ENCODE data around the gene COL4A1. TPM values are rescaled to one million over a fixed set of nuclear protein-coding genes. Genes with fewer than 3 reads are reported as not detected.
"Not testable (repeated sequence)": the region's sequence is repeated elsewhere in the genome, so short reads cannot be mapped to it uniquely, and the experiment has no call there.

Gene COL4A1
- total RNA-seq, 2 experiments from 2014 or later = not detected

DNA sequence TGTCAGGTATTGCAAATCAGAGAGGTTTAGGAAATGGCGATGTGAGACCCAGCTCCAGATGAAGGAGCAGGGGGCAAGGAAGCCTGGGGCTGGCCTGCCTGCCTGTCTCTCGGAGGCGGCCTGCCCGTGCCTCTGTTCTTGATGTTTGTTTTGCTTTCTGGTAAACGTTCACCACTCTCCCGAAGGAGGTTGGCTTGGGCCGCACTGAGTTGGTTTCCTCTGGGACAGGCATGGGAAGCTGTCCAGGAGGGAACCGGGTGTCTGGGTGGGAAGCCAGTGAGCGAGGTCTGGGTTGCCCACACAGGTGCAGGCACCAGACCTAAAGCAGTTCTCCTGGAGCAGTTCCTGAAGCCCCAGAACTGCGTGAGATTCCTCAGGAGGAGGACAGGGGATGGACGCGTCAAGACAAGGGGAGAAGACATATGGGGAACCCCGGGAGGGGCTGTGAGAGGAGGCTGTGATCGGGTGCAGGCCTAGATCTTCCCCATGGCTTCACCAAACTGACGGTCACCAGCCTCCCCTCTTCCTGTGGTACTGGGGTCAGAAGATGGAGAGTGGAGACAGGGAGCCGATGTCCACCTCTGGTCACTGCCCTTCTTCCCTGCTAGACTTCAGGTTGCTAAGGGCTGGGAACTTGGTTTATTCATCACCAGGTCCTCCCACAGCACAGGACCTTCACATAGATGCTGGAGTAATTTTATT is 15.3 kb upstream of the COL4A1 start:
- Mint-ChIP-seq H3K27me3 (peaks cover 69% of the 10 kb centered on the region), H3K36me3 (no peaks in the 10 kb centered on the region)

DNA sequence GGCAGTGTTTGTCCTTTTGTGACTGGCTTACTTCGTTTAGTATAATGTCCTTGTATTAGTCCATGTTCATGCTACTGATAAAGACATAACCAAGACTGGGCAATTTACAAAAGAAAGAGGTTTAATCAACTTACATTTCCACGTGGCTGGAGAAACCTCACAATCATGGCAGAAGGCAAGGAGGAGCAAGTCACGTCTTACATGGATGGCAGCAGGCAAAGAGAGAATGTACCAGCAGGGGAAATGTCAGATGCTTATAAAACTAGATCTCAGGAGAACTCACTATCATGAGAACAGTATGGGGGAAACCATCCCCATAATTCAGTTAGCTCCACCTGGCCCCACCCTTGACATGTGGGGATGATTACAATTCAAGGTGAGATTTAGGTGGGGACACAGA is 14.6 kb upstream of the COL4A1 start:
- not testable (repeated sequence) for H3K9me3 Mint-ChIP-seq, H3K4me1 Mint-ChIP-seq, H3K27ac Mint-ChIP-seq, DNase-seq, H3K4me3 Mint-ChIP-seq, H3K36me3 Mint-ChIP-seq
- peaks cover 67% of the 10 kb centered on the region for H3K27me3 Mint-ChIP-seq

More for the DNA sequence above, 15.3 kb upstream of the COL4A1 start:
- no peak for DNase-seq
- Mint-ChIP-seq H3K9me3 (no peaks in the 10 kb centered on the region), H3K4me1 (peaks cover 6% of the 10 kb centered on the region), H3K4me3 (no peak overlapping the region), H3K27ac (no peak overlapping the region)

DNA sequence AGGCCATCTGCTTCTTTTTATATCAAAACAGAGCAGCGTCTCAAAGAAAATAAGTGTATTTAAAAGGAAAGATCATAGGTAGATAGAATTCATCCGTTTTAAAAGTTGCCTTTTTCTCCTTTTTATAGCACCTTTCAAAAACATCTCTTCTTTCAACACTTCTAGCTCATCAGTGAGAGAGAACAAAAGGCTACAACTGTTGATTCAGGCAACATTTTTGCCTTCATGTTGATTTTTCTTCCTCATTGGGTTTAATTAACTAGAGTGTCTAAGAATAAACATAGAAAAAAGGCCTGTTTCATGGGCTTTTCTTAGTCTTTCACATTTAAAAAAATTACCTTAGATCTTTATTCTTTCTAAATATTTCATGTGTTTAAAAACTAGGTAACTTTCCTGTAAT is 13.7 kb upstream of the COL4A1 start:
- H3K27me3 Mint-ChIP-seq = peaks cover 60% of the 10 kb centered on the region
- no peak for DNase-seq
- no peak overlapping the region for H3K27ac Mint-ChIP-seq
- H3K36me3 Mint-ChIP-seq = no peaks in the 10 kb centered on the region
- H3K4me3 Mint-ChIP-seq = no peak overlapping the region
- H3K4me1 Mint-ChIP-seq = peaks cover 6% of the 10 kb centered on the region
- no peaks in the 10 kb centered on the region for H3K9me3 Mint-ChIP-seq

DNA sequence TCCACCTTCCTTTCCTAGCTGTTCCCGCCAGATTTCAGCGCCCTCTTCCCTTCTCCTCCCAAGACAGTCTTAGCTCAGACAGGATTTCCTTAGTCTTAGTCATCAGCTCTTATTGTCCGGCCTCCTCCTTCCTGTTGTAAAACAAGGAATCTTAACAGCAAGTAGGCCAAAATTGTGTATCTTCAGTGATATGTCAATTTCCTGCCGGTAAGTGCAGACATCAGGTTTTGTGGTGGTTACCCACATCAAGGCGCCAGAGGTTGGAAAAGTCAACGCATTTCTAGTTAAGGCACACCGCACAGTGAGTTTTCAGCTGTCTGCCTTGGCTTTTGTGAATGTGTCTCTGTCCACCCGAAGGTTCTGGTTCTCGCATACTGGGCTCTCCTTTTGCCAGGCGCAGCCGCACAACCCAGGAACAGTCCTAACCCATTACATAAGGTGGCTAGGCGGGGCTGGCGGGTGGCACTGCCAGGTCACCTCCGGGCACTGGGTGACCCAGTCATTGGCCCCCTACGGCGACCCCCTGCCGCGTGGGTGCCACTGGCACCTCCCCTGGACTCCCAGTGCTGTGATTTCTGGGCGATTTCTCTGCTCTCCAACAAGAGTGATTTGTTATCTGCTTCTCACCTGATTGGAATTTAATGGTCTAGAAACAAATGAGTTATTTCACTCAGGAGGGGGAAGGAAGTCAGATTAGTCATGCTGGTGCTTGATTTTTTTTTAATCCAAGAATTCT is 13.0 kb upstream of the COL4A1 start:
- H3K27ac Mint-ChIP-seq = no peak overlapping the region
- H3K27me3 Mint-ChIP-seq = peaks cover 58% of the 10 kb centered on the region
- no peaks in the 10 kb centered on the region for H3K36me3 Mint-ChIP-seq
- H3K4me1 Mint-ChIP-seq = peaks cover 6% of the 10 kb centered on the region
- H3K9me3 Mint-ChIP-seq = no peaks in the 10 kb centered on the region
- peak; percentile 30 for DNase-seq
- no peak overlapping the region for H3K4me3 Mint-ChIP-seq

DNA sequence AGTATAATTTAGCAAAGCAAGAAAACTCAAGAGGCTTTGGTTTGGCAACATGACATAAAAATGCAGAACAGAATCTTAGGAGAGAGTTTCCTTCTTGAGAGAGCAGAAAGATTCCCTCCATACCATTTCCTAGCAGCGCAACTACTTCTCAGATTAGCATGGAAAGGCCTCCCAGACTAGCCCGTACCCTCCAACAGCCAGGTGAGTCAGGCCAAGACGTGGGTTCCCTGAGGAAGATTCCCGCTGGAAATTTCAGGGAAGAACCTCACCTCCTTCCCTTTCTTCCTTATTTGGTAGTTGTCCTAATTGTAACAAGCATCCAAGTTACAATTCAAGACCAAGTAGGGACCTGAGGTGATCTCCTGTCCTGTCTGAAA is 12.4 kb upstream of the COL4A1 start:
- H3K4me1 Mint-ChIP-seq = peaks cover 6% of the 10 kb centered on the region
- no peak overlapping the region for H3K4me3 Mint-ChIP-seq
- no peaks in the 10 kb centered on the region for H3K36me3 Mint-ChIP-seq
- DNase-seq = no peak
- no peak overlapping the region for H3K27ac Mint-ChIP-seq
- peaks cover 54% of the 10 kb centered on the region for H3K27me3 Mint-ChIP-seq
- H3K9me3 Mint-ChIP-seq = no peaks in the 10 kb centered on the region

DNA sequence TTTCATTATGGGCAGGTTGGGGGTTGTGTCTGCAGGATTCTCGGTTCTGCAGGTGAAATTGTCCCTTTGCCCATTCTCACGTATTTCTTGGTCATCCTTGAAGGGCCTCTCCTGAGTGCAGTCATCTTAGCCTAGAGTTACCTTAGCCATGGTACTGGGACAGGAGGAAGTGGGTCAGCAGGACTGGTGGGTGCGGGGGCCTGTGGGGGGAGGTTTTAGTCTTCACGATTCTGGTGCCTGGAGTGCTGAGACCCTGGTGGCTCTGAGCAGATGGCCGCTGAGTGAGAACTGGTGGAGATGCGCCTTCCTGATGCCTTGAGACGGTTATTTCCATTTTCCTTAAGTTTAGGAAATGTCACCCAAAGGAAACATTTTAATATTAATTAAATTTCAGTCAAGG is 12.0 kb upstream of the COL4A1 start:
- DNase-seq = no peak
- H3K27ac Mint-ChIP-seq = no peak overlapping the region
- H3K9me3 Mint-ChIP-seq = no peaks in the 10 kb centered on the region
- peaks cover 54% of the 10 kb centered on the region for H3K27me3 Mint-ChIP-seq
- no peak overlapping the region for H3K4me3 Mint-ChIP-seq
- peaks cover 6% of the 10 kb centered on the region for H3K4me1 Mint-ChIP-seq
- no peaks in the 10 kb centered on the region for H3K36me3 Mint-ChIP-seq

DNA sequence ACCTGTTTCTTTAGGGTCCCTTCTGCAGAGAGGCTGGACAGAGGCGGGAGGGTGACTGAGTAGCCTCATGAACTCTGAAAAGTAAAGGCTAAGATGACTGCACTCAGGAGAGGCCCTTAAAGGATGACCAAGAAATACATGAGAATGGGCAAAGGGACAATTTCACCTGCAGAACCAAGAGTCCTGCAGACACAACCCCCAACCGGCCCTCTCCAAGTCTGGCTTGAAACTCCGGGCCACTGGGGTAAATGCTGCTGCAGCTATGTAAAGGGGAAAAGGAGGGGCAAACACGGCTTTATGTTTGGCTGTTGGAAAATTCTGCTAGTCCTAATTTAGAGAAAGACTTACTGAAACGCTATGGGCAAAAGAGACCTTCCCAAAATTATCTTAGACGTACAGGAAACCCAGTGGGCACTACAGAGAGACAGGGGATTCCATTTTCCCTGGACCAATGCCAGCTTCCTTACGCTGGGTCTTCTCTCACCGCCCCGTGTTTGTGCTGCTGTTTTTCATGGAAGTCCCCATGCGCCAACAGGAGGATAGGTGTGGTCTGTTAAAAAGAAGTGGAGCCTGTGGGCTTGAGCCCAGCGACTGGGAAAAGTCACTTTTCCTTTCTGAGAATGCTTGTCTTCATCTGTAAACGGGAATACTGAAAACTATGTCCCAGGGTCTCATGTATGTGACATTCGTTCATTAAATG is 10.7 kb upstream of the COL4A1 start:
- Mint-ChIP-seq H3K27me3 (peaks cover 56% of the 10 kb centered on the region), H3K4me3 (no peak overlapping the region), H3K36me3 (no peaks in the 10 kb centered on the region), H3K27ac (no peak overlapping the region), H3K4me1 (peaks cover 6% of the 10 kb centered on the region), H3K9me3 (no peaks in the 10 kb centered on the region)
- DNase-seq = no peak

DNA sequence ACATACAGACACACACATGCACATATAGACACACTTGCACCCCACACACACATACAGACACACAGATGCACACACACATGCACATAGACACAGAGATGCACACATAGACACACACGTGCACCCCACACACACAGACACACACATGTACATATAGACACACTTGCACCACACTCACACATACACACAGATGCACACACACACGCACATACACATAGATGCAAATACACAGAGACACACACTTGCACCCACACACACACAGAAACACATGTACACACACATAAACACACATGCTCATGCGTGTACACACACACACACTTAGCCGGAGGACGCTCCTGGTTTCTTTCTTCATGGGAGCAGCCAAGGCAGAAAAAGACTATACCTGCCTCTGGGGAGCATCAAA is 10.1 kb upstream of the COL4A1 start:
- Mint-ChIP-seq H3K4me1 (peaks cover 6% of the 10 kb centered on the region), H3K27ac (no peak overlapping the region), H3K9me3 (no peaks in the 10 kb centered on the region), H3K4me3 (no peak overlapping the region), H3K36me3 (no peaks in the 10 kb centered on the region), H3K27me3 (peaks cover 56% of the 10 kb centered on the region)
- no peak for DNase-seq

DNA sequence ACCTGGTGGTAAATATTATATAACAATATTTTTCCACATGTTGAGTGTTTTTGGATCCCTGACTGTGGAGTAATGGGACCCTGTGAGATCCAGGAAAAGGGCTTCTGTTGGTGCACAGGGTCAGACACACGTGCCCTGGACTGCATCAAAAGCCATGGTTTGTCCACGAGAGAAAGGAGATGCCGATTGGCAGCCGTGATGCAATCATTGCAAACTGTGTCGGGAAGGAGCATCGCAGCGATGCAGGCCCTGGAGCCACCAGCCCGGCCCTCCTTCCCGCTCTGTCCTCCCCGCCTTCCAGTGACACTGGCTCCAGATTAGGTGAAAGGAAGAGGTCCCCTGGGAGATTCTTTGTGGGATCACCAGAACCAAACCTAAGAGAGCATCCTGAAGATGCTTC is 9.2 kb upstream of the COL4A1 start:
- H3K27ac Mint-ChIP-seq = no peak overlapping the region
- H3K9me3 Mint-ChIP-seq = no peaks in the 10 kb centered on the region
- peaks cover 56% of the 10 kb centered on the region for H3K27me3 Mint-ChIP-seq
- no peaks in the 10 kb centered on the region for H3K36me3 Mint-ChIP-seq
- peaks cover 6% of the 10 kb centered on the region for H3K4me1 Mint-ChIP-seq
- no peak for DNase-seq
- no peak overlapping the region for H3K4me3 Mint-ChIP-seq

DNA sequence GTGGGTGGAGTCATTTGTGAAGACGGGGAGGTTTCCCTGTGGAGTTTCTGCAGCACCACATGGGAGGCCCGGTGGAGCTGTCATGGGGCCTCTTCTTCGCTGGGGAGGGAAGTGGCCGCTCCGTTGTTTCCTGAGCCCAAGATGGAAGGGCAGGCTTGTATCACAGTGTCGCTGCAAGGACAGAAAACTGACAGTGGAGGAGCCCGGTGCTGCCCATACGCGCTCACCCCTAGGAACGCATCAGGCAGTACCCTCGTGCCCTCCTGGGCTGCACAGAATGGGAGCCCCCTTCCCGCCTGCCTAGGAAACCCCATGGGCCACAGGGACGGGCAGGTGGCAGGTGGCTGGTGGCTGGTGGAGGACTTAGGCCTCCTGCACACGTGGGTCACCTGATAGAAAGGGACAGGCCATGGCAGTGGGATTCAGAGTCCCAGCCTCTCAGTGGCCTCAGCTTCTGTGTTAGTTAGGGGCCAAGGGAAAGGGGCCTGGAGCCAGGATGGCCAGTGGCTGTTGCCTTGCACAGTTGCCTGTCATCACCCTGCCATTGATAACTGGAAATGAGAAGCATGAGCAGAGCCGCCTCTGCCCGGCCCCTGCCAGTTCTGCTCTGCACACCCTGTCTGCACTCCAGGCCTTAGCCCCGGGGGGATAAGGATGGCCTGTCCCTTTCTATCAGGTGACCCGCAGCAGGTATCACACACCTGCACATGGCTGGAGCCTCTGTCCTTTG is 7.7 kb upstream of the COL4A1 start:
- DNase-seq = no peak
- H3K27me3 Mint-ChIP-seq = peaks cover 69% of the 10 kb centered on the region
- peaks cover 2% of the 10 kb centered on the region for H3K4me1 Mint-ChIP-seq
- no peaks in the 10 kb centered on the region for H3K9me3 Mint-ChIP-seq
- H3K36me3 Mint-ChIP-seq = no peaks in the 10 kb centered on the region
- no peak overlapping the region for H3K27ac Mint-ChIP-seq
- H3K4me3 Mint-ChIP-seq = no peak overlapping the region

DNA sequence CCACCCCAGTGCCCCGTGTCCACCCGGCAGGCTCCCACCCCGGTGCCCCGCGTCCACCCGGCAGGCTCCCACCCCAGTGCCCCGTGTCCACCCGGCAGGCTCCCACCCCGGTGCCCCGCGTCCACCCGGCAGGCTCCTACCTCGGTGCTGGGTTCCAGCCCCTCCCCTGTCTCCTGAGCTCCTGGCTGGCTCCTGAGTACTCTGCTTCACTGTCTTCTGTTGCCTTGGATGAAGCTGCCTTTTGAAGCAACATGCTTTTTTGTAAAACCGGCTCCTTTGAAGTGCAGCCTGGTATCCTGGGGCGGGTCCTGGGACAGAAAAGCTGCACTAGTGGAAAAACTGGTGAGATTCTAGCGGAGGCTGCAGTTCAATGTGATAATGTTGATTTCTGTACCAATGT is 6.8 kb upstream of the COL4A1 start:
- H3K4me1 Mint-ChIP-seq, H3K27ac Mint-ChIP-seq, H3K4me3 Mint-ChIP-seq, H3K9me3 Mint-ChIP-seq, DNase-seq, H3K36me3 Mint-ChIP-seq: not testable (repeated sequence)
- H3K27me3 Mint-ChIP-seq = peaks cover 71% of the 10 kb centered on the region

DNA sequence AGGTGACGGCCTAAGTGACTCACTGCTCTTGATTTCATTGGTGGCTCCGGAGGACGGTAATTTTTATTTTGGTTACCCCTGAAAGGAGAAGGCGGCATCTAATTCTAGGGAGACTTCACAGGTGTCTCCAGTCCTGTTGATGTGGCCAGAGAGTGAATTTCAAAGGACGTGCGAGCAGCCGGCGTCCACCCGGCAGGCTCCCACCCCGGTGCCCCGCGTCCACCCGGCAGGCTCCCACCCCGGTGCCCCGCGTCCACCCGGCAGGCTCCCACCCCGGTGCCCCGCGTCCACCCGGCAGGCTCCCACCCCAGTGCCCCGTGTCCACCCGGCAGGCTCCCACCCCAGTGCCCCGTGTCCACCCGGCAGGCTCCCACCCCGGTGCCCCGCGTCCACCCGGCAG is 6.3 kb upstream of the COL4A1 start:
- DNase-seq, H3K36me3 Mint-ChIP-seq, H3K9me3 Mint-ChIP-seq, H3K27ac Mint-ChIP-seq, H3K4me3 Mint-ChIP-seq, H3K4me1 Mint-ChIP-seq: not testable (repeated sequence)
- H3K27me3 Mint-ChIP-seq = peaks cover 72% of the 10 kb centered on the region

DNA sequence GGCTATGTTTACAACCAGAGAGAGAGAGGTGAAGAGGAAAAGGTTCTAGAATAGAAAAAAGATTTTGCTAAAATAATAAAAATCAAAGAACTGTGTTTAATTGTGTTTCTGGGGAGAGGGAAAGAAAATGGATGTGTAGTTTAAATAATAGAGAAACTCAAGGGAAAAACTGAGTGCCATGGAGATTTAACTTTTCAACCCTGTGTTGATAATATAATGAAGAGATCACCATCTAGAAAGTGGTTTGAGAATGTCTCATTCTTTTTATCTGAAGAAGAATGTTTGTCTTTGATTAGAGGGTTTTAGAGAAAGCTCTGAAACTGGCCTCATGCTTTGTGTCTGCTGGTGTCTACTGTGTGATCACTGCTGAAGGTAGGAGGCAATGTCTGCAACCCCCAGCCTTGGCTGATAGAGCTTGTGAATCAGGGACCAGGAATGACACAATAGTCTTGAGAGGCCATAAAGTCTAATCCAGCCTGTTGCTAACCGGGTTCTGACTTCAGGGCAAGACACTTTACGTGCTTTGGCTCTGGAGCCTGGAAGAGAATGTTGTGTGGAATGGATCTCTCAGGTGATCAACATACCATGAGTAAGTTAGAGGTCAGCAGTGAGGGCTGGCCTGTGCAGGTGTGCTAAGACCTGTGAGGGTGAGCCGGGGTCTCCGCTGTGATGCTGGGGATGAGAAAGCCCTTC is 5.5 kb upstream of the COL4A1 start:
- Mint-ChIP-seq H3K4me1 (peaks cover 6% of the 10 kb centered on the region), H3K9me3 (no peaks in the 10 kb centered on the region), H3K27ac (no peak overlapping the region), H3K36me3 (no peaks in the 10 kb centered on the region), H3K27me3 (peaks cover 77% of the 10 kb centered on the region), H3K4me3 (no peak overlapping the region)
- no peak for DNase-seq

DNA sequence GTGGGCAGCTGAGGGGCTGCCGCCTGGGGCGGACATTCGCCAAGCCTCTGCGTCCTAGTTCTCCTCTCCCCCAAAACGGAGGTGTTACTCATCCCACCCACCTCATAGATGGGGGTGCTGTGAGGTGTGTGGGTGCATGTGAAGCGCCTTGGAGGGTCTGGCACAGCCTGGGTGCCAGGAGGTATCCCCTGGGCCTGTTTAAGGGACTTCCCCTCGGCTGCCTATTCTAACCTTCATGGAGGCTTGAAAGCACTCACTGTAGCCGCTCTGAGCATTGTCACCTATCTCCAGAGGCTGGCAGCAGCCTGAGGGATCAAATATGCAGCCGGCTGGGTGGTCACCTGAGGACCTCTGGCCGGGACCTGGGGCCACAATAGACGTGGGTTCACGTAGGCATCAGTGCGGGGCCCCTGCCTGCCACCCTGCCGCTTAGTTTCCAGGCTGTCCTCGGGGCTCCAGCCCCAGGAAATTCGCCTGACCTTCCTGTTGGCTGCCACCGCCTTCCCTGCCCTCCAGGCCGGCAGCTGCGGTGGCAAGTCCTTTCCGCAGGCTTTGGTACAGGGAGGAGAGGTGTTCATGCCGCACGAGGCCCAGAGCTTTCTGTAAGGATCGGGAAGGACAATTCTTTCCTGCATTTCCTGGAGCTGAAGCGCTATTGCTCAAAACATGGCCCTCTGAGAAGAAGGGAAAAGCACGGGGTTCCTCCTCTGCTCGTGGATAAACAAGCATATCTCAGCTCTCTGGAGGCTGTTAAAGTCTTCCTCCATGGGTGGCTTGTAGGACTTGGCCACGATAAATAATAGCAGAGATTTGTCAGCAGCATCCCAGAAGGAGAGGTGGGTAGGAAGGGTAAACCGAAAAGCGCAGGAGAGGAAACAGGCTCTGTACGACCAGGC is 4.7 kb upstream of the COL4A1 start:
- Mint-ChIP-seq H3K36me3 (no peaks in the 10 kb centered on the region), H3K27me3 (peaks cover 74% of the 10 kb centered on the region), H3K4me1 (peaks cover 6% of the 10 kb centered on the region), H3K27ac (no peak overlapping the region), H3K4me3 (no peak overlapping the region), H3K9me3 (no peaks in the 10 kb centered on the region)
- no peak for DNase-seq

Measured in activated naive CD8-positive, alpha-beta T cell treated with anti-CD3 and anti-CD28 coated beads for 36 hours (primary cell).